Neural progenitor cell (in vitro differentiated cells): ENCODE data around the gene CNKSR1. TPM values are rescaled to one million over a fixed set of nuclear protein-coding genes. Genes with fewer than 3 reads are reported as not detected.

ENCODE experiments used
- DNase-seq: peaks from one replicate; pipeline ENCODE4 v3.0.0-alpha.2; 2016; ENCODE audit warnings: low spot score
- H2AFZ ChIP-seq: fragments of 200-600 bp; sonication (generic); replicated peaks from 2 replicates; pipeline ENCODE4 v1.6.1; 2016; ENCODE audit warnings: antibody characterized with exemption
- H3F3A ChIP-seq: fragments of 200-600 bp; sonication (generic); 2 replicates; pipeline ENCODE4 v1.6.1; 2016; ENCODE audit warnings: antibody characterized with exemption, low read depth
- H3K27ac ChIP-seq: fragments of 200-600 bp; sonication (generic); 2 replicates; pipeline ENCODE4 v1.5.1; 2016; ENCODE audit warnings: mild to moderate bottlenecking
- H3K27me3 ChIP-seq: fragments of 200-600 bp; sonication (generic); 2 replicates; pipeline ENCODE4 v1.6.1; 2016; ENCODE audit warnings: mild to moderate bottlenecking, moderate library complexity
- H3K36me3 ChIP-seq: fragments of 200-600 bp; sonication (generic); 2 replicates; pipeline ENCODE4 v1.5.1; 2016
- H3K4me1 ChIP-seq: fragments of 200-600 bp; sonication (generic); 2 replicates; pipeline ENCODE4 v1.6.1; 2016; ENCODE audit warnings: mixed run types
- H3K4me2 ChIP-seq: fragments of 200-600 bp; sonication (generic); 2 replicates; pipeline ENCODE4 v1.6.1; 2016
- H3K4me3 ChIP-seq: fragments of 200-600 bp; sonication (generic); 2 replicates; pipeline ENCODE4 v1.5.1; 2016
- H3K79me2 ChIP-seq: fragments of 200-600 bp; sonication (generic); 2 replicates; pipeline ENCODE4 v1.6.1; 2016; ENCODE audit warnings: low read depth
- H3K9ac ChIP-seq: fragments of 200-600 bp; sonication (generic); 2 replicates; pipeline ENCODE4 v1.6.1; 2016
- H3K9me3 ChIP-seq: fragments of 200-600 bp; sonication (generic); 2 replicates; pipeline ENCODE4 v1.5.1; 2016; ENCODE audit warnings: low read depth
- H4K20me1 ChIP-seq: fragments of 200-600 bp; sonication (generic); 2 replicates; pipeline ENCODE4 v1.6.1; 2016; ENCODE audit warnings: low read depth
- H3K27ac Mint-ChIP-seq: 3 replicates; pipeline ENCODE4 v1.8.0; 2021; ENCODE audit warnings: mixed read lengths
- H3K27me3 Mint-ChIP-seq: 2 replicates; pipeline ENCODE4 v1.8.0; 2022; ENCODE audit warnings: low read depth, mild to moderate bottlenecking, inconsistent platforms, moderate library complexity, mixed read lengths; ENCODE audit not compliant: insufficient read depth
- H3K36me3 Mint-ChIP-seq: 3 replicates; pipeline ENCODE4 v1.8.0; 2021; ENCODE audit warnings: mixed read lengths
- H3K4me1 Mint-ChIP-seq: 3 replicates; pipeline ENCODE4 v1.8.0; 2021; ENCODE audit warnings: mixed read lengths
- H3K4me3 Mint-ChIP-seq: 3 replicates; pipeline ENCODE4 v1.8.0; 2021; ENCODE audit warnings: mild to moderate bottlenecking, moderate library complexity, mixed read lengths
- H3K9me3 Mint-ChIP-seq: 3 replicates; pipeline ENCODE4 v1.8.0; 2020; ENCODE audit warnings: mixed read lengths
- EZH2 ChIP-seq: fragments of 200-600 bp; sonication (generic); IDR thresholded peaks from 2 replicates; pipeline ENCODE4 v1.6.1; 2017; ENCODE audit warnings: antibody characterized with exemption, mild to moderate bottlenecking, moderate library complexity
- EZH2phosphoT487 ChIP-seq: fragments of 200-600 bp; sonication (generic); IDR thresholded peaks from 2 replicates; pipeline ENCODE4 v1.6.1; 2017; ENCODE audit warnings: antibody characterized with exemption
- total RNA-seq: library from RNA; depleted of rRNA; stranded (reverse); fragments of >200 nt; gene quantifications from 2 replicates; pipeline ENCODE4 v1.2.3, GENCODE V29; 2015; ENCODE audit warnings: low replicate concordance
- TF ChIP-seq, protein P1 (sequence below): fragments of 200-600 bp; sonication (generic); IDR thresholded peaks from 2 replicates; pipeline ENCODE4 v1.5.1; 2017; ENCODE audit warnings: antibody characterized with exemption, mild to moderate bottlenecking

CNKSR1 gene
- total RNA-seq, 1 donor from 2014 or later, result 7.8 TPM

DNA sequence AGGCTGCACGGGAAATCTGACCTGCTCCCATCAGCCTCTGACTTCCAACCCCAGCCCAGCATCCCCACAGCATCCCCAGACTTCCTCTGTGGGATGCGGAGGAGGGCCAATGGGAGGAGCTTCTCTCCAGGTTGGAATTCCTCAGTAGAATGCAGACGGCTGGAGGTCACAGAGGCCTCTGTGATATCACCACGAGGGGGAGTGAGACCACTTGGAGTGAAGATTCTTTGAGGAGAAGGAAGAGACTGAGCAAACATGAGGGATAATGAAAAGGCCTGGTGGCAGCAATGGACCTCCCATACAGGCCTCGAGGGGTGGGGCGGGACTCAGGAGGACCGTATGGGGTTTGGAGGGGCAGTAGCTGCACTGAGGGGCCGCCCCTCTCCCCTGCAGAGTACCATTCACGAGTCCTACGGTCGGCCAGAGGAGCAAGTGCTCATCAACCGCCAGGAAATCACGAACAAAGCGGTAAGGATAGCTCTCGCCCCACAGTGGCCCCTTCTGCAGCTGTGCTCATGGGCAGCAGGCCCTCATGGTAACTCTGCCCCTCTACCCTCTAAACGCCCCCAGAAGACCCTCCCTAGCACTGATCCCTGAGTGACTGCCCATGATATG is 13.2 kb downstream of the CNKSR1 start, which contains the start of gene CATSPER4:
Gene CATSPER4 (plus strand): TSS at position 230 of the 615 bp plus-strand sequence. CDS start 26 bp downstream, at position 256.
- H2AFZ ChIP-seq, result peak within 1 kb of the TSS; percentile 71
- H3K4me3 ChIP-seq, result no peak within 1 kb of the TSS
- TF ChIP-seq, protein P1, sequence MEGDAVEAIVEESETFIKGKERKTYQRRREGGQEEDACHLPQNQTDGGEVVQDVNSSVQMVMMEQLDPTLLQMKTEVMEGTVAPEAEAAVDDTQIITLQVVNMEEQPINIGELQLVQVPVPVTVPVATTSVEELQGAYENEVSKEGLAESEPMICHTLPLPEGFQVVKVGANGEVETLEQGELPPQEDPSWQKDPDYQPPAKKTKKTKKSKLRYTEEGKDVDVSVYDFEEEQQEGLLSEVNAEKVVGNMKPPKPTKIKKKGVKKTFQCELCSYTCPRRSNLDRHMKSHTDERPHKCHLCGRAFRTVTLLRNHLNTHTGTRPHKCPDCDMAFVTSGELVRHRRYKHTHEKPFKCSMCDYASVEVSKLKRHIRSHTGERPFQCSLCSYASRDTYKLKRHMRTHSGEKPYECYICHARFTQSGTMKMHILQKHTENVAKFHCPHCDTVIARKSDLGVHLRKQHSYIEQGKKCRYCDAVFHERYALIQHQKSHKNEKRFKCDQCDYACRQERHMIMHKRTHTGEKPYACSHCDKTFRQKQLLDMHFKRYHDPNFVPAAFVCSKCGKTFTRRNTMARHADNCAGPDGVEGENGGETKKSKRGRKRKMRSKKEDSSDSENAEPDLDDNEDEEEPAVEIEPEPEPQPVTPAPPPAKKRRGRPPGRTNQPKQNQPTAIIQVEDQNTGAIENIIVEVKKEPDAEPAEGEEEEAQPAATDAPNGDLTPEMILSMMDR, result peak; percentile 63
- TF ChIP-seq EZH2phosphoT487 (no peak), EZH2 (no peak)
- no peak within 1 kb of the TSS for H3K4me2 ChIP-seq
- no peak within 1 kb of the TSS for H3K4me3 Mint-ChIP-seq
- no peak within 1 kb of the TSS for H3K27ac ChIP-seq
- H4K20me1 ChIP-seq, result no peaks in the 10 kb centered on the region
- peak within 1 kb of the TSS; percentile 62 for H3K27ac Mint-ChIP-seq
- no peaks in the 10 kb centered on the region for H3F3A ChIP-seq
- no peaks in the 10 kb centered on the region for H3K36me3 Mint-ChIP-seq
- H3K27me3 Mint-ChIP-seq, result peaks cover 11% of the 10 kb centered on the region
- H3K9me3 ChIP-seq, result no peaks in the 10 kb centered on the region
- H3K9me3 Mint-ChIP-seq, result peaks cover 4% of the 10 kb centered on the region
- H3K36me3 ChIP-seq, result no peaks in the 10 kb centered on the region
- no peak within 1 kb of the TSS for H3K9ac ChIP-seq
- no peaks in the 10 kb centered on the region for H3K27me3 ChIP-seq
- peaks cover 4% of the 10 kb centered on the region for H3K4me1 ChIP-seq
- H3K4me1 Mint-ChIP-seq, result peaks cover 17% of the 10 kb centered on the region
- no peaks in the 10 kb centered on the region for H3K79me2 ChIP-seq
- DNase-seq, result peak; percentile 87

DNA sequence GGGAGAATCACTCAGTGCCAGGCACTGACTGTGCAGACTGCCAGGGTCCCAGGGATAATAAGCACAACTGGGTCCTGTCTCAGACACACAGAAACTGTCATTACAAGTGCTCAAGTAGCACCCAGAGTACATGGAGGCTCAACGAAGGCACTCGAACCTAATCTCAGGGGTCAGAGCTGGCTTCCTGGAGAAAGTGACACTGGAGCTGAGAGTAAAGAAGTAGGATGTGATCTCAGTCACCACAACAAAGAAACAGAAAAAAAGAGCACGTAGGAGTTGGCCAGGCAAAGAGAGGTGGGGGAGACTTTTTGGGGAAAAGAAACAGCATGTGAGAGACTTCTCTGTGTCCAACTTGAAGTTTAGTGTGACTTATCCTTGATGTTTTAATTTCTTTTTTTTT is 14.4 kb downstream of the CNKSR1 start:
- no peak overlapping the region for H3K4me2 ChIP-seq
- H3K27me3 Mint-ChIP-seq, result peaks cover 8% of the 10 kb centered on the region
- H3F3A ChIP-seq, result no peaks in the 10 kb centered on the region
- H3K4me1 ChIP-seq, result peaks cover 4% of the 10 kb centered on the region
- no peak overlapping the region for H3K9ac ChIP-seq
- H3K9me3 ChIP-seq, result no peaks in the 10 kb centered on the region
- no peak overlapping the region for H3K27ac Mint-ChIP-seq
- H3K36me3 Mint-ChIP-seq, result no peaks in the 10 kb centered on the region
- no peaks in the 10 kb centered on the region for H3K36me3 ChIP-seq
- H4K20me1 ChIP-seq, result no peaks in the 10 kb centered on the region
- H3K9me3 Mint-ChIP-seq, result peaks cover 4% of the 10 kb centered on the region
- H3K27ac ChIP-seq, result no peak overlapping the region
- no peak overlapping the region for H3K4me3 ChIP-seq
- H3K27me3 ChIP-seq, result no peaks in the 10 kb centered on the region
- no peak for DNase-seq
- no peak overlapping the region for H2AFZ ChIP-seq
- TF ChIP-seq, protein P1, result no peak
- no peak for TF ChIP-seq EZH2phosphoT487
- TF ChIP-seq EZH2, result no peak
- H3K4me3 Mint-ChIP-seq, result no peak overlapping the region
- H3K4me1 Mint-ChIP-seq, result peaks cover 17% of the 10 kb centered on the region
- H3K79me2 ChIP-seq, result no peaks in the 10 kb centered on the region

GRCh38 chr1:26195805-26196204 is 18.5 kb downstream of the CNKSR1 start:
- no peak overlapping the region for H3K27ac ChIP-seq
- no peak overlapping the region for H3K9ac ChIP-seq
- peak overlapping the region; percentile 42 for H3K4me3 Mint-ChIP-seq
- no peak overlapping the region for H3K27ac Mint-ChIP-seq
- H3K4me1 Mint-ChIP-seq, result peaks cover 8% of the 10 kb centered on the region
- H3K4me1 ChIP-seq, result peaks cover 2% of the 10 kb centered on the region
- H3K9me3 Mint-ChIP-seq, result no peaks in the 10 kb centered on the region
- no peaks in the 10 kb centered on the region for H3K9me3 ChIP-seq
- H3K4me3 ChIP-seq, result no peak overlapping the region
- no peak for DNase-seq
- no peaks in the 10 kb centered on the region for H3K27me3 ChIP-seq
- no peak overlapping the region for H3K4me2 ChIP-seq
- TF ChIP-seq EZH2, result no peak
- TF ChIP-seq, protein P1, result no peak
- no peak for TF ChIP-seq EZH2phosphoT487
- no peaks in the 10 kb centered on the region for H3K79me2 ChIP-seq
- H4K20me1 ChIP-seq, result no peaks in the 10 kb centered on the region
- H3K36me3 ChIP-seq, result no peaks in the 10 kb centered on the region
- H3K27me3 Mint-ChIP-seq, result peaks cover 9% of the 10 kb centered on the region
- H3F3A ChIP-seq, result no peaks in the 10 kb centered on the region
- H3K36me3 Mint-ChIP-seq, result no peaks in the 10 kb centered on the region
- H2AFZ ChIP-seq, result no peak overlapping the region
